Gastroesophageal sphincter (tissue), 3 donors: ENCODE data around the gene TMEM39A.

Experiments used
- EP300 ChIP-seq: sonication (generic); formaldehyde crosslinking; IDR thresholded peaks from one replicate; pipeline ENCODE4 v1.6.1; 2017; ENCODE audit warnings: antibody characterized with exemption, mild to moderate bottlenecking
- POLR2A ChIP-seq, 2 donors: fragments of 450-650 bp; IDR thresholded peaks; one replicate each; pipeline ENCODE4 v1.6.1; 2017; ENCODE audit warnings: antibody characterized with exemption in 2 of 2, mild to moderate bottlenecking in 2 of 2, moderate library complexity in 1 of 2
- POLR2AphosphoS5 ChIP-seq: sonication (generic); formaldehyde crosslinking; IDR thresholded peaks from one replicate; pipeline ENCODE4 v1.6.1; 2017; ENCODE audit warnings: antibody characterized with exemption
- TF ChIP-seq, protein P1 (sequence below), 4 experiments: fragments of 200-600 bp in 2 of 4; fragments of 450-650 bp in 2 of 4; sonication (generic) in 1 of 4; IDR thresholded peaks; one replicate each; pipeline ENCODE4 v1.5.1; 2017 to 2019; ENCODE audit warnings: antibody characterized with exemption in 4 of 4, mild to moderate bottlenecking in 2 of 4, moderate library complexity in 2 of 4

DNA sequence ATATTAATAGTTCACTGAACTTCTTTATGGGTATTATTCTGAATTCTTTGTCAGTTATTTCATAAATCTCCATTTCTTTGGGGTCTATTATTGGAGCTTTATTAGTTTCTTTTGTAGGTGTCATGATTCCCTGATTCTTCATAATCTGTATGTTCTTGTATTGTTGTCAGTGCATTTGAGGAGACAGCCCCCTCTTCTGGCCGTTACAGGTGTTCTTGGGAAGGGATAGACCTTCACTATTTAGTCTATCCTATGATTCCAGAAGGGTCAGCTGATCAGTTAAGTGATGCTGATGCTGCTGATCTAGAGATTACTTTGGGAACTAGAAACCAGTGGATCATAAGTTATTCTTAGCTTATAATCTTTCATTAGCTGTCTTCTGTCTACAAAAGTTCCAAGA is 34.9 kb downstream of the TMEM39A start:
- TF ChIP-seq, protein P1, sequence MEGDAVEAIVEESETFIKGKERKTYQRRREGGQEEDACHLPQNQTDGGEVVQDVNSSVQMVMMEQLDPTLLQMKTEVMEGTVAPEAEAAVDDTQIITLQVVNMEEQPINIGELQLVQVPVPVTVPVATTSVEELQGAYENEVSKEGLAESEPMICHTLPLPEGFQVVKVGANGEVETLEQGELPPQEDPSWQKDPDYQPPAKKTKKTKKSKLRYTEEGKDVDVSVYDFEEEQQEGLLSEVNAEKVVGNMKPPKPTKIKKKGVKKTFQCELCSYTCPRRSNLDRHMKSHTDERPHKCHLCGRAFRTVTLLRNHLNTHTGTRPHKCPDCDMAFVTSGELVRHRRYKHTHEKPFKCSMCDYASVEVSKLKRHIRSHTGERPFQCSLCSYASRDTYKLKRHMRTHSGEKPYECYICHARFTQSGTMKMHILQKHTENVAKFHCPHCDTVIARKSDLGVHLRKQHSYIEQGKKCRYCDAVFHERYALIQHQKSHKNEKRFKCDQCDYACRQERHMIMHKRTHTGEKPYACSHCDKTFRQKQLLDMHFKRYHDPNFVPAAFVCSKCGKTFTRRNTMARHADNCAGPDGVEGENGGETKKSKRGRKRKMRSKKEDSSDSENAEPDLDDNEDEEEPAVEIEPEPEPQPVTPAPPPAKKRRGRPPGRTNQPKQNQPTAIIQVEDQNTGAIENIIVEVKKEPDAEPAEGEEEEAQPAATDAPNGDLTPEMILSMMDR (IDR thresholded peaks at IDR 0.05), result no peak
- TF ChIP-seq POLR2AphosphoS5 (no peak), POLR2A (IDR thresholded peaks at IDR 0.05) (no peak), EP300 (no peak)
